Measurements from ENCODE around the gene RAI1.

RAI1 gene

DNA sequence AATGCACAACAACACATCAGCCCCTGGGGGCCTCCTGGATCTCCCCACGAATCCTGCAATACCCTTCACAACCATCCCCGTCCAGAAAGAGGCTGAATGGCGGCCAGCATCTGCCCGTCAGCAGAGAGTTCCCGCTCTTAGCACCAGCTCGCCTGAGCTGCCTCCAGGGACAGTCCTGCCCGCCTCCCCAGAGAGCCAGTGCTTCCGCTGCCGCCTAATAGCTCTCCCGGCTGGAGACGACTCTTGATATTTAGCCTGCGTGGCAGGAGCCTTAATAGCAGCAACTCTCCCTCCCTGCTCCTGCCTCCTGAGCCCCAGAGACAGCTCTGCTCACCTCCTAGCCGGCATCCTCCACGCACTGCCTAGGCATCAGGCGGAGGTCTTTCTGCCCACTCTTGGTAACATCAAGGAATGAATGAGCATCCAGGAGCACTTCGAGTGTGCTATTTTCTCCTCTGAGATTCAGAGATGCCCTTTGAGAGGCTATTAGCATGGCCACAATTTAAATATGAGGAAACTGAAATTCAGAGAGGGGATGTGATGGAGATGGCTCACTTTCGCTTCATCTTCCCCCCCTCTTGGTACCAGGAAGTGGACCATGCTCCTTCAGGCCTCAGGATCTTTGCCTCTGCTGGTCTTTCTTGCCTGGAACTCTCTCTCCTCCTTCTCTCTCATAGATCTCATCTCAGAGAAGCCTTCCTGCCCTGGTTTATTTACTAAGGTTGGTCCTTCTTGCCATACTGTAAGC lies 67.9 kb downstream of the RAI1 start:
- peak; percentile 58 for DNase-seq (ENCODE audit: low read depth)
- TF ChIP-seq, protein P1, sequence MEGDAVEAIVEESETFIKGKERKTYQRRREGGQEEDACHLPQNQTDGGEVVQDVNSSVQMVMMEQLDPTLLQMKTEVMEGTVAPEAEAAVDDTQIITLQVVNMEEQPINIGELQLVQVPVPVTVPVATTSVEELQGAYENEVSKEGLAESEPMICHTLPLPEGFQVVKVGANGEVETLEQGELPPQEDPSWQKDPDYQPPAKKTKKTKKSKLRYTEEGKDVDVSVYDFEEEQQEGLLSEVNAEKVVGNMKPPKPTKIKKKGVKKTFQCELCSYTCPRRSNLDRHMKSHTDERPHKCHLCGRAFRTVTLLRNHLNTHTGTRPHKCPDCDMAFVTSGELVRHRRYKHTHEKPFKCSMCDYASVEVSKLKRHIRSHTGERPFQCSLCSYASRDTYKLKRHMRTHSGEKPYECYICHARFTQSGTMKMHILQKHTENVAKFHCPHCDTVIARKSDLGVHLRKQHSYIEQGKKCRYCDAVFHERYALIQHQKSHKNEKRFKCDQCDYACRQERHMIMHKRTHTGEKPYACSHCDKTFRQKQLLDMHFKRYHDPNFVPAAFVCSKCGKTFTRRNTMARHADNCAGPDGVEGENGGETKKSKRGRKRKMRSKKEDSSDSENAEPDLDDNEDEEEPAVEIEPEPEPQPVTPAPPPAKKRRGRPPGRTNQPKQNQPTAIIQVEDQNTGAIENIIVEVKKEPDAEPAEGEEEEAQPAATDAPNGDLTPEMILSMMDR (IDR thresholded peaks at IDR 0.05; ENCODE audit: insufficient read depth, low read depth, low read length, missing control alignments): no peak
- peak overlapping the region; percentile 43 for H3K4me3 ChIP-seq (ENCODE audit: low read depth, low read length)

DNA sequence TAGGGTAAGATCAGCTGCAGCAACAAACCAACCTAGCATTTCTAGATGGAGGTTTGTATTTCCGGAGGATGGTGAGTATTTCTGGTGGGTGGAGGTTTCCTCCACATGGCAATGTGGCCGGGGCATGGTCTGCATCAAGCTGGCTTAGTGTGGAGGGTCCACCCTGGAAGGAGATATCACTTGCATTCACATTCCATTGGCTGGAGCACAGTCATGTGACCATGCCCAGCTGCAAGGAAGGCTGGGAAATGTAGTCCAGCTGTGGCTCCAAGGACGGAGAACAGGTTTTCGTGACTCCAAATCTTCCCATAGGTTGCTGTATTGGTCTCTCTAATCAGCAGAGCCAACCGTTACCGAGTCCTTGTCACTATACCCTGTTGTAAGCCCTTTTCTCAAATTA lies 68.7 kb downstream of the RAI1 start:
- DNase-seq (ENCODE audit: low read depth): peak; percentile 87
- H3K4me3 ChIP-seq (ENCODE audit: low read depth, low read length): peak overlapping the region; percentile 43
- TF ChIP-seq, protein P1 (IDR thresholded peaks at IDR 0.05; ENCODE audit: insufficient read depth, low read depth, low read length, missing control alignments): no peak

DNA sequence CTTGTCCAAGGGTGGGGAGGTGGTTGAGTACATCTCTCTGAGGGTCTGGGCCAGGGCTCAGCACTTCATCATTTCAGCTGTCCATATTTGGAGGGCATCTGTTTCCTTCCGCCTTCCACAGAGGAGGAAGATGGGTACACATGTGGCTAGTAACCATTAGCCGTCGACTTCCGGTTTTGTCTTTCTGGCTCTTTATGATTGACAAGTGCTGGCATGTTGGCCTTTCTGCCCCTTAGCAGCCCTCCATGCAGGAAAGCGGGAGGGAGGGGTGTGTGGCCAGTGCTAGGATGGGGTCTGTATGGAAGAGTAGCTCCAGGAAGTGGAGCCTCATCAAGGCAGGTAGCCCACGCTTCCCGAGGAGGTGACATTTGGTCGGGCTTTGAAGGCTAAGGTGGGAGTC lies 69.6 kb downstream of the RAI1 start:
- DNase-seq (ENCODE audit: low read depth): peak; percentile 87
- peak overlapping the region; percentile 53 for H3K4me3 ChIP-seq (ENCODE audit: low read depth, low read length)
- TF ChIP-seq, protein P1 (IDR thresholded peaks at IDR 0.05; ENCODE audit: insufficient read depth, low read depth, low read length, missing control alignments): no peak

DNA sequence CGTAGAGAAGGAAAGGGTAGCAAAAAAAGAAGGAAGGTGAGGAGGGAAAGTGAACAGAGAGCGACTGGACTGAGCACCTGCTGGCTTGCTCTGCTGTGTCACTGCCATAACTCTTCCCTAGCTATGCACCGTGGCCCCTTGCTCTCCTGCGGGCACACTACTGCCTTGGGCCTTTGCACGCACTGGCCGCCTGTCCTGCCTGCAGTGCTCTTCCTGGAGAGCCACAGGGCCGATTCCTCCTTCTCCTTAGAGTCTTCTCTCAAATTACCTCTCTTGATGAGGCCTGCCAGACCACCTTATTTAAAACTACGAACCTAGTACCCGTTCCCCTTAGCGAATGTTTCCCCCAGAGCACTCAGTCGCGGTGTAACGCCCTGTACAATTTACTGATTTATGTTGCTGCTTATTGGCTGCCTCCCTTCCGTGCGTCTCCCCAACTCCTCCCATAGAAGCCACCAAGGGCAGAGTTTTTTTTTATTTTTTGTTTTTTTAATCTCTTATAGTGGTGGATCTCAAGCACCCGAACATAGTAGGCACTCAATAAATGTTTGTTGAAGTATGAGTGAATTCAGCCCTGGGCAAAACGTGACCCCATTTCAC lies 70.3 kb downstream of the RAI1 start:
- peak overlapping the region; percentile 53 for H3K4me3 ChIP-seq (ENCODE audit: low read depth, low read length)
- TF ChIP-seq, protein P1 (IDR thresholded peaks at IDR 0.05; ENCODE audit: insufficient read depth, low read depth, low read length, missing control alignments): no peak
- peak; percentile 43 for DNase-seq (ENCODE audit: low read depth)

DNA sequence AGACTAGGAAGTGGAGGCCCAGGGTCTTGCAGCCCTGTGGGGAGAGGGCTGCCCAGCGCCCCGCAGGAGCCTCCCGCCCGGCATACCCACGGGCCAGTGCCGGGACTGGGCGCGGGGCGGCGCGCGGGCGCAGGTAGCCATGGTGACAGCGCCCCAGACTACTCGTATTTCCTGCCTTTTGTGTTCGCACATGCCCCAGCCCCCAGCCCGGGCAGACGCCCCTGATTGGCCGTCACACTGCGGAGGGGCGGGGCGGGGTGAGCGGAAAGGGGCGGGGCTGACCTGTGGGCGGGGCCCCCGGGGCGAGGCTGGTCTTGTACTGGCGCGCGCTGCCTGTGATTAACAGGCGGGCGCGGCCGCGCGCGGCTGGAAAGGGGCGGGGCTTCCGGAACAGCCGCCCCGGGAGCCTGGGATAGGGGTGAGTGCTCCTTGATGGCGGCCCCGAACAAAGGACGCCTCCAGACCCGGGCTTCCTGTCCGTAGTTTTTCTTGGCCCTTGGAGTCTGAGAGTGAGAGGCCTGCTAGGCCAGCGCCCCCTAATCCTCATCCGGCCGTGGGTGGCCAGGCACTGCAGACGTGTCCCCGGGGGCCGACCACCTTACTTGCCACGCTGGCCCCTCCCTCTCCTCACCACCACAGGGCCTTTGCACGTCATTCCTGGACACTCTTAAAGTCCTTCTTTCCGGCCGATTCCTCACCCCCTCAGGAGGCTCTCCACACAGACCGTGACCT lies 71.0 kb downstream of the RAI1 start:
- H3K4me3 ChIP-seq (ENCODE audit: low read depth, low read length): peak overlapping the region; percentile 84
- DNase-seq (ENCODE audit: low read depth): peak; percentile 97
- TF ChIP-seq, protein P1 (IDR thresholded peaks at IDR 0.05; ENCODE audit: insufficient read depth, low read depth, low read length, missing control alignments): peak; percentile 42

DNA sequence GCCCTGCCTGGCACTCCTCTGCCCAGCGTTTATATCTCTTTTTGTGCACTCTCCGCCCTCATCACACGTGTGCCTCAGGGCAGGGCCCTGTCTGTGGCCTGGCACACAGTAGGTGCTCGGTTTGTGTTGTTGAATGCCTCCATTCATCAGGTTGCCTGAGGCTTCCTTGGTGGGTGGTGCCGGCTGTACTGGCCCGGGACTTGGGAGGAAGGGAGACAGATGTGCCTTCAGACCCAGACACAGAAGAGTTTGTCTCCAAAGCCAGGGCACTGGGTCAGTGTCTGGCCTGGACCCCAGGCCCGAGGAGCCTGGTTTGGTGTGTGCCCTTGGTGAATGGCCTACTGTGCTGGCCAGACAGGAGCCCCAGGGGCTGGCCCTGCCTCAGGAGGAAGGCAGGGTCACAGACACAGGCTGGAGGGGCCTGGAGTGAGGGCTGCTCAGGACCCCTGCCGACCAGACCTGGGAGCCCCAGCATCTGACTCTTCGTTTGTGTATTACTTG lies 71.6 kb downstream of the RAI1 start:
- TF ChIP-seq, protein P1 (IDR thresholded peaks at IDR 0.05; ENCODE audit: insufficient read depth, low read depth, low read length, missing control alignments): no peak
- peak; percentile 17 for DNase-seq (ENCODE audit: low read depth)
- H3K4me3 ChIP-seq (ENCODE audit: low read depth, low read length): peak overlapping the region; percentile 84

Data from GM12865 (cell line).